GM13976 (cell line): ENCODE measurements around the gene DRG2.

Experiments used
- DNase-seq: peaks from one replicate; pipeline ENCODE4 v3.0.0; 2012; ENCODE audit warnings: low spot score
- in situ Hi-C: fragments of 300-500 bp; cut with MboI; formaldehyde crosslinking; loops from one replicate; pipeline ENCODE4 v1.12.0; 2022; ENCODE audit warnings: low sequenced_read_pairs, mixed read lengths, inconsistent platforms; ENCODE audit not compliant: unreplicated experiment
- TF ChIP-seq, protein P1 (sequence below): IDR thresholded peaks from 2 replicates; pipeline ENCODE4 v1.5.1; 2012; ENCODE audit warnings: borderline replicate concordance, mild to moderate bottlenecking; ENCODE audit not compliant: insufficient read depth; ENCODE audit errors: extremely low read depth, missing control alignments, control extremely low read depth

The DRG2 gene

DNA sequence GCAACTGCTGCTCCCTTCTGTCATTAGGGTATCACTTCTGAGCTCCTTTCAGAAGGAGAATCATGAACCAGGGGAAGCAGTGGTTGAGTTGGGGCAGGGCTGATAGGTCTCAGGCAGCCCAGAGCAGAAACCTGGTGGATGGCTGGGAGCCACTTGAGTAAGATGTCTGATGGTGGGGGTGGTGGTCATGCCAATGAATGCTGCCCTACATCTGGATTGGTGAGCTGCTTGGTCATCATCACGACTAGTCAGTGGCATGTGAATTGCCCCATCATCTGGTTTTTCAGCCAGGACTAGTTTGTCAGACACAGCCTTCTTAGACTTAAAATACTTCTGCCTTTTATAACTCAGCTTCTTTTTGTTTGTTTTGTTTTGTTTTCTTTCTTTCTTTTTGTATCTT, 46.0 kb upstream of the DRG2 start:
- TF ChIP-seq, protein P1, sequence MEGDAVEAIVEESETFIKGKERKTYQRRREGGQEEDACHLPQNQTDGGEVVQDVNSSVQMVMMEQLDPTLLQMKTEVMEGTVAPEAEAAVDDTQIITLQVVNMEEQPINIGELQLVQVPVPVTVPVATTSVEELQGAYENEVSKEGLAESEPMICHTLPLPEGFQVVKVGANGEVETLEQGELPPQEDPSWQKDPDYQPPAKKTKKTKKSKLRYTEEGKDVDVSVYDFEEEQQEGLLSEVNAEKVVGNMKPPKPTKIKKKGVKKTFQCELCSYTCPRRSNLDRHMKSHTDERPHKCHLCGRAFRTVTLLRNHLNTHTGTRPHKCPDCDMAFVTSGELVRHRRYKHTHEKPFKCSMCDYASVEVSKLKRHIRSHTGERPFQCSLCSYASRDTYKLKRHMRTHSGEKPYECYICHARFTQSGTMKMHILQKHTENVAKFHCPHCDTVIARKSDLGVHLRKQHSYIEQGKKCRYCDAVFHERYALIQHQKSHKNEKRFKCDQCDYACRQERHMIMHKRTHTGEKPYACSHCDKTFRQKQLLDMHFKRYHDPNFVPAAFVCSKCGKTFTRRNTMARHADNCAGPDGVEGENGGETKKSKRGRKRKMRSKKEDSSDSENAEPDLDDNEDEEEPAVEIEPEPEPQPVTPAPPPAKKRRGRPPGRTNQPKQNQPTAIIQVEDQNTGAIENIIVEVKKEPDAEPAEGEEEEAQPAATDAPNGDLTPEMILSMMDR = no peak
- in situ Hi-C loops = no loop called here
- DNase-seq = no peak

DNA sequence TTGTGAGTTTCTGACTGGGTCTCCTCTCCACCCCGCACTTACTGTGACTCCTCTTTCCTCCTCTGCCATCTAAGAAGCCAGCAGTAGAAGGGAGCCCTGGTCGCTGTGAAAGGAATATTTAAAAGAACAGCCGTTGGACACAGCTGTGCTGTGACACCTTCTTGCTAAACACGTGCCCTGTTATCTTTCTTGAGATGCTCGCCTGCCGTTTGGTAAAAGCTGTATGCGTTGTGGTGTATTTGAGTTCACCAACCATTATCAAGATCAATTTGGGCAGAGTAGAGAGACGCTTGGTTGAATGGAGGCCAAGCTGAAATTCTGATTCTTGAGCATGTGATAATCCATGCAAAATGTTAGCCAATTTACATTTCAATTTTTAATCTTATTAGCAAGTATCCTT, 44.8 kb upstream of the DRG2 start:
- DNase-seq = no peak
- in situ Hi-C loops = no loop called here
- TF ChIP-seq, protein P1 = no peak

DNA sequence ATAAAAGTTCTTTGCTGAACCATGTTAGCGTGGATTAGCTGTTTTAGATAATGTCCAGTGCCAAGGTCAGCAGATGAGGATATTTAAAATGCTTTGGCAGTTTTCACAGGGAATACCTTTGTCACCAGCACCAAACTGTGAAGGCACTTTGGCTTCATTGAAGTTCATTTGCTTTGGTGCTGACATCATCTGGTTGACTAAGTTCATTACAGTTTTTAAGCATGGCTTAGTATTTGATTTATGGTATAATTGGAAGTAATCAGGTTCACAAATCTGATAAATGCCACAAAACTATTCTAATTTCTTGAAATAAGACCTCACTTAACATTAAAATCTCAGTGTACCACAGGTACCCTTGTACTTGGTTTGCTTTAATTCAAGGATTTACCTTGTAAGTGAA, 44.3 kb upstream of the DRG2 start:
- in situ Hi-C loops = no loop called here
- TF ChIP-seq, protein P1 = no peak
- DNase-seq = no peak

DNA sequence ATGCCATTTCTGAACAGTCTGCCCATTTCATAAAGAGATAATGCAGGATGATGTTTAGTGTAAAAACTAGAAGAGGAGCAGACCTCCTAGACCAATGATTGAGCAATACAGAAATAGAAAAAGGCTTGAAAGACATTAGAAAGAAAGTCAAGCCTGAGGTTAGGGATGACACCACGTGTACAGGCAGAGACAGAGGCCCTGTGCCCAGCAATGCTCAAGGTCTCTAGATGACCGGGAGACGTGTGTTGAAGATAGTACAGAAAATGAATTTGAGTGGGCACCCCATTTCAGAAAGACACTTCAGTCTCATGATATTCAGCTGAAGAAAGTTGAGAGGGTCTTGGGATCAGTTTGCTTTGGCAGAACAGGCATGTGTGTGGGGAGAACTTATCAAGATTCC, 43.1 kb upstream of the DRG2 start:
- TF ChIP-seq, protein P1 = no peak
- no peak for DNase-seq
- in situ Hi-C loops = no loop called here

DNA sequence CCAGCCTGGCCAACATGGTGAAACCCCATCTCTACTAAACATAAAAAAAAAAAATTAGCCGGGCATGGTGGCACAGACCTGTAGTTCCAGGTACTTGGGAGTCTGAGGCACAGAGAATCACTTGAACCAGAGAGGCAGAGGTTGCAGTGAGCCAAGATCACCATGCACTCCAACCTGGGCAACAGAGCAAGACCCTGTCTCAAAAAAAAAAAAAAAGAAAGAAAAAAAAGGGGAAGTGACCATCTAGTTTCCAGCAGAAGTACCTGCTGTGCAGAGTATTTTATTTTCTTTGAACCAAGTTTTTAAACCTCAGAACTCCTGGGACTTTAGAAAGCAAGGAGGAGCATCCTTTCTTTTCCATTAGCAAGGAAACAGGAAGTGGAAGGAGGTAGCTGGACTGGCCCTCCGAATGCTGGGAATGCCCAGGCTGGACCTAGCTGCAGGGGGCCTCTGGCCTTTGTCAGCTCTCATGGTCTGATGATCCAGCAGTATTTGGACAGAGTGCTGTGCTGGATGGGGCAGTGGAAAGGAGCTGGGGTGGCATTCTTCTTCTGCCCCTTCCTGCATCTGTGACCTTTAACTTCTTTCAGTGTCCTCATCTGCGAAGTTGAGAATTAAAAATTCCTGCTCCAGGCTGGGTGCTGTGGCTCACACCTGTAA, 41.9 kb upstream of the DRG2 start:
- no peak for DNase-seq
- in situ Hi-C loops = no loop called here
- TF ChIP-seq, protein P1 = no peak

DNA sequence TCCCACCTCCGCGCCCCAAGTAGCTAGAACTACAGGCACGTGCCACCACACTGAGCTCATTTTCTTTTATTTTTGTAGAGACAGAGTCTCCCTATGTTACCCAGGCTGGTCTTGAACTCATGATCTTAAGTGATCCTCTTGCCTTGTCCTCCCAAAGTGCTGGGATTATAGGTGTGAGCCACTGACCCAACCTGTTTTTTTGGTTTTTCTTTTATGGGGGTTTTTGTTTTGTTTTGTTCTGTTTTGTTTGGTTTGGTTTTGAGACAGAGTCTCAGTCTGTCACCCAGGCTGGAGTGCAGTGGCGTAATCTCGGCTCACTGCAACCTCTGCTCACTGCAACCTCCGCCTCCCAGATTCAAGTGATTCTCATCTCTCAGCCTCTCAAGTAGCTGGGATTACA, 32.2 kb upstream of the DRG2 start:
- no peak for DNase-seq
- TF ChIP-seq, protein P1 = no peak
- in situ Hi-C loops = no loop called here

DNA sequence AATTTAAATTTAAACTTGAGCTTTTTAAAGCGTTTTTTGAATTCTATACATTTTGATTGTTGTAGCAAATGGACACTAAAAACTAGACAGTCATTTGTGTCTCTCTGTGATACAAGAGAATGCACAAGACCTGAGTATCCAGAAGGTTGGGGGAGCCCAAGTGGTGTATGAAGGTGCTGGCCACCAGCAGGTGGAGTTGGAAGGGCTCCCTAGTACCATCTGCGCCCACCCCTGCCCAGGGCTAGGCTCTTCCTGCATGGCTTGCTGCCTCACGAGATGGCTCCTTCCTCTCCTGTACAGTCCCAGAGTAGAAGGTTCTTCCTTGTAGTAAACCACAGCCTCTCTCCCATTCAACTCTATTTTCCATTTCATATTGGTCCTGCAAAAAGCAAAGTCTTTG, 31.5 kb upstream of the DRG2 start:
- TF ChIP-seq, protein P1 = no peak
- in situ Hi-C loops = no loop called here
- no peak for DNase-seq
